ENCODE results near the gene KIF13A. TPM values are rescaled to one million over a fixed set of nuclear protein-coding genes. Genes with fewer than 3 reads are reported as not detected.

KIF13A gene
- total and polyA plus RNA-seq, 2 donors from 2014 or later, result 12.6 to 35.9 TPM

DNA sequence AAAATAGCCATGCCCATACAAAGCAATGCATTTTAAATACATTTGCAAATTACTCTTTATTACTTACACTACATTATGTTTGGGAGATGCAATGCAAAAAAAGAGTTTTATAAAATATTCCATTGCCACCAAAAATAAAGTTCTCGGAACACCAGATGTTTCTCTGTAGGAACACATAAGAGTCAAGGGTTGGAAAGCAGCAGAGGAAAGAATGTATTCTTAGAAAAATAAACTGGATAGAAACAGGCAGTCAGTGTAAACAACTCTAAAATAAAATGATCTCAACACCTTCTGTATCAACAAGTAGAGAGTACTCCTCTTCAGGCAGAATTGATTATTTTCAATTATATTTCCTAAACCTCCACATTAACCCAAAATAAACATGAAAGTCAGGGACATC, 28.1 kb downstream of the KIF13A start:
- intact Hi-C loops (cut with DNase I), result no loop called here
- Histone ChIP-seq H3K27me3 (ENCODE audit: control insufficient read depth, insufficient read depth, low read length) (no peaks in the 10 kb centered on the region), H3K4me1 (ENCODE audit: control insufficient read depth in 2 of 3, insufficient read depth in 2 of 3, low read depth in 1 of 3, low read length in 3 of 3) (peaks cover 0 to 4% (median 0%) of the 10 kb centered on the region in 3 donors), H3K27ac (ENCODE audit: low read depth in 2 of 2, low read length in 2 of 2) (no peak overlapping the region), H3K9ac (ENCODE audit: low read length in 3 of 3) (no peak overlapping the region), H3K9me3 (ENCODE audit: control insufficient read depth in 2 of 3, insufficient read depth in 1 of 3, low read length in 3 of 3) (no peaks in the 10 kb centered on the region), H3K36me3 (ENCODE audit: control insufficient read depth in 2 of 3, insufficient read depth in 3 of 3, low read length in 3 of 3) (no peaks in the 10 kb centered on the region), H3K4me3 (ENCODE audit: low read length in 3 of 3) (no peak overlapping the region)
- TF ChIP-seq, protein P1, sequence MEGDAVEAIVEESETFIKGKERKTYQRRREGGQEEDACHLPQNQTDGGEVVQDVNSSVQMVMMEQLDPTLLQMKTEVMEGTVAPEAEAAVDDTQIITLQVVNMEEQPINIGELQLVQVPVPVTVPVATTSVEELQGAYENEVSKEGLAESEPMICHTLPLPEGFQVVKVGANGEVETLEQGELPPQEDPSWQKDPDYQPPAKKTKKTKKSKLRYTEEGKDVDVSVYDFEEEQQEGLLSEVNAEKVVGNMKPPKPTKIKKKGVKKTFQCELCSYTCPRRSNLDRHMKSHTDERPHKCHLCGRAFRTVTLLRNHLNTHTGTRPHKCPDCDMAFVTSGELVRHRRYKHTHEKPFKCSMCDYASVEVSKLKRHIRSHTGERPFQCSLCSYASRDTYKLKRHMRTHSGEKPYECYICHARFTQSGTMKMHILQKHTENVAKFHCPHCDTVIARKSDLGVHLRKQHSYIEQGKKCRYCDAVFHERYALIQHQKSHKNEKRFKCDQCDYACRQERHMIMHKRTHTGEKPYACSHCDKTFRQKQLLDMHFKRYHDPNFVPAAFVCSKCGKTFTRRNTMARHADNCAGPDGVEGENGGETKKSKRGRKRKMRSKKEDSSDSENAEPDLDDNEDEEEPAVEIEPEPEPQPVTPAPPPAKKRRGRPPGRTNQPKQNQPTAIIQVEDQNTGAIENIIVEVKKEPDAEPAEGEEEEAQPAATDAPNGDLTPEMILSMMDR (IDR thresholded peaks at IDR 0.05; ENCODE audit: borderline replicate concordance, extremely low read depth, insufficient read depth), result no peak
- DNase-seq (peak in 1 of 5 donors; percentile 67), FAIRE-seq (no peak)

DNA sequence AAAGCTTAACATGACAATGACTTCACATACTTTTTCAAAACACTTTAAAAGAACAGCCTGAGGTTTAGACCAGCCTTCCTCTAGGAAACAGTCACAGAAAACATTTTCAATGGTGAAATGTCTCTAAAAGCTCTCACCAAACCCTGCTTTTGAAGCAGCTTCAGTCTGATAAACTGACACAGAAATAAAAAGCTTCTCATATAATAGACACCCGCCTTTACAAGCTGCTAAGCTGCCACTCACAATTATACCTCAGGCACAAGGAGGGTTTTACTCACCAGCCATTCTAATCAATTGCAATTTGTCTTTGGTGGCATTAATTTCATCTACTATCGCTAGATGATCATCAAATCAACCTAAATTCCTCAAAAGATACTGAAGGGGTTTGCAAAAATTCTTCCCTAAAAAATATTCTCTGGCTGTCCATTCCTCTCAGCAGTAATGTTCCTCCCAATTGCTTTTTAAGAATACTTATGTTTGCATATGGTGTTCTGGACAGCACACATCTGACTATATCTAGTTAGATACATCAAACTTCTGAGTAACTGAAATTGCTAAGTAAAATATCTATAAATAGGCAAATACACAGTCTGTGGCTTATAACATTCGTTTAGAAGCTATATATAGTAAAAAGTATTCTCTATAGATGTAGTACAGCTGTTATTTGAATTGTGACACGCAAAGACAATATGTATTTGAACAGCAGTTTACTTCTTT, 29.4 kb downstream of the KIF13A start:
- Histone ChIP-seq H3K9me3 (ENCODE audit: control insufficient read depth in 2 of 3, insufficient read depth in 1 of 3, low read length in 3 of 3) (no peaks in the 10 kb centered on the region), H3K4me1 (ENCODE audit: control insufficient read depth in 2 of 3, insufficient read depth in 2 of 3, low read depth in 1 of 3, low read length in 3 of 3) (peaks cover 0 to 4% (median 0%) of the 10 kb centered on the region in 3 donors), H3K9ac (ENCODE audit: low read length in 3 of 3) (no peak overlapping the region), H3K4me3 (ENCODE audit: low read length in 3 of 3) (no peak overlapping the region), H3K36me3 (ENCODE audit: control insufficient read depth in 2 of 3, insufficient read depth in 3 of 3, low read length in 3 of 3) (no peaks in the 10 kb centered on the region), H3K27me3 (ENCODE audit: control insufficient read depth, insufficient read depth, low read length) (no peaks in the 10 kb centered on the region), H3K27ac (ENCODE audit: low read depth in 2 of 2, low read length in 2 of 2) (no peak overlapping the region)
- intact Hi-C loops (cut with DNase I), result no loop called here
- FAIRE-seq (no peak), DNase-seq (no peak)
- TF ChIP-seq, protein P1 (IDR thresholded peaks at IDR 0.05; ENCODE audit: borderline replicate concordance, extremely low read depth, insufficient read depth), result no peak

- no peaks in the 10 kb centered on the region for H3K36me3 ChIP-seq (ENCODE audit: control insufficient read depth in 2 of 3, insufficient read depth in 3 of 3, low read length in 3 of 3)
- DNase-seq (no peak), FAIRE-seq (no peak)
- H3K27me3 ChIP-seq (ENCODE audit: control insufficient read depth, insufficient read depth, low read length), result no peaks in the 10 kb centered on the region
- TF ChIP-seq, protein P1 (IDR thresholded peaks at IDR 0.05; ENCODE audit: borderline replicate concordance, extremely low read depth, insufficient read depth), result no peak
- H3K9me3 ChIP-seq (ENCODE audit: control insufficient read depth in 2 of 3, insufficient read depth in 1 of 3, low read length in 3 of 3), result no peaks in the 10 kb centered on the region
- H3K27ac ChIP-seq (ENCODE audit: low read depth in 2 of 2, low read length in 2 of 2), result no peak overlapping the region
- intact Hi-C loops (cut with DNase I), result no loop called here
- no peak overlapping the region for H3K9ac ChIP-seq (ENCODE audit: low read length in 3 of 3)
- H3K4me1 ChIP-seq (ENCODE audit: control insufficient read depth in 2 of 3, insufficient read depth in 2 of 3, low read depth in 1 of 3, low read length in 3 of 3), result peaks cover 0 to under 1% (median 0%) of the 10 kb centered on the region in 3 donors
- no peak overlapping the region for H3K4me3 ChIP-seq (ENCODE audit: low read length in 3 of 3)
Observed at GRCh38 chr6:17957498-17957897, 29.9 kb downstream of the KIF13A start.

Data from kidney (tissue), 14 donors.